HepG2 (cell line): ENCODE results near the gene CC2D1B. TPM values are rescaled to one million over a fixed set of nuclear protein-coding genes. Genes with fewer than 3 reads are reported as not detected.
A peak's percentile ranks its signal among the peaks of the same experiment; 100 is the strongest.

Experiments
- ATRX ChIP-seq: sonication (generic); formaldehyde crosslinking; IDR thresholded peaks from 2 replicates; pipeline ENCODE4 v1.4.0; 2020; ENCODE audit warnings: missing genetic modification reagents, borderline replicate concordance
- CBX5 ChIP-seq: sonication (generic); formaldehyde crosslinking; IDR thresholded peaks from 2 replicates; pipeline ENCODE4 v1.4.0; 2020; ENCODE audit warnings: missing genetic modification reagents, borderline replicate concordance
- HNRNPL ChIP-seq: fragments of 200-400 bp; formaldehyde crosslinking; IDR thresholded peaks from 2 replicates; pipeline ENCODE4 v1.6.1; 2017; ENCODE audit warnings: mild to moderate bottlenecking, low read depth, low read length
- KAT7 ChIP-seq: IDR thresholded peaks from 2 replicates; pipeline ENCODE4 v1.6.1; 2018; ENCODE audit warnings: borderline replicate concordance, missing compliant biosample characterization
- KMT2B ChIP-seq: IDR thresholded peaks from 2 replicates; pipeline ENCODE4 v1.6.1; 2016; ENCODE audit warnings: missing genetic modification reagents, missing compliant biosample characterization
- MXD4 ChIP-seq: IDR thresholded peaks from 2 replicates; pipeline ENCODE4 v1.6.1; 2016; ENCODE audit warnings: mild to moderate bottlenecking, missing biosample characterization, missing genetic modification reagents
- SOX13 ChIP-seq, 3 experiments: fragments of 450-650 bp in 1 of 3; sonication (generic) in 1 of 3; formaldehyde crosslinking in 1 of 3; IDR thresholded peaks in 2 of 3; conservative IDR thresholded peaks in 1 of 3; 2 replicates each; pipeline versions ENCODE4 v1.5.0 to v1.6.1; 2016 to 2020; ENCODE audit warnings: antibody characterized with exemption in 1 of 3, mild to moderate bottlenecking in 1 of 3, missing compliant biosample characterization in 1 of 3, missing genetic modification reagents in 1 of 3, moderate library complexity in 1 of 3
- TEAD3 ChIP-seq: optimal IDR thresholded peaks from 2 replicates; pipeline ENCODE3; 2016; ENCODE audit warnings: borderline replicate concordance
- TGIF2 ChIP-seq: IDR thresholded peaks from 2 replicates; pipeline ENCODE4 v1.6.1; 2016; ENCODE audit warnings: control low read depth, missing compliant biosample characterization
- THAP11 ChIP-seq: IDR thresholded peaks from 2 replicates; pipeline ENCODE4 v1.6.1; 2016; ENCODE audit warnings: missing biosample characterization, missing genetic modification reagents
- ZNF121 ChIP-seq: sonication (generic); formaldehyde crosslinking; IDR thresholded peaks from 2 replicates; pipeline ENCODE4 v1.5.0; 2020; ENCODE audit warnings: mild to moderate bottlenecking, missing genetic modification reagents
- ZNF205 ChIP-seq: IDR thresholded peaks from 2 replicates; pipeline ENCODE4 v1.6.1; 2018; ENCODE audit warnings: missing biosample characterization, missing genetic modification reagents
- ZNF33A ChIP-seq: sonication (generic); formaldehyde crosslinking; IDR thresholded peaks from 2 replicates; pipeline ENCODE4 v1.5.1; 2020; ENCODE audit warnings: missing genetic modification reagents, mild to moderate bottlenecking, moderate library complexity, borderline replicate concordance
- ZNF496 ChIP-seq: sonication (generic); formaldehyde crosslinking; IDR thresholded peaks from 2 replicates; pipeline ENCODE4 v1.8.1; 2023; ENCODE audit warnings: mild to moderate bottlenecking, moderate library complexity, missing genetic modification reagents; ENCODE audit not compliant: insufficient replicate concordance
- ZNF577 ChIP-seq: sonication (generic); formaldehyde crosslinking; IDR thresholded peaks from 2 replicates; pipeline ENCODE4 v1.4.0; 2020; ENCODE audit warnings: mild to moderate bottlenecking, low read depth, missing genetic modification reagents, borderline replicate concordance
- polyA plus RNA-seq, 8 experiments: library from polyadenylated mRNA; depleted of rRNA in 3 of 8; stranded (reverse) in 7 of 8; unstranded in 1 of 8; fragments of >200 nt; fragmentation: Illumina TruSeq in 4 of 8; extraction: Trizol in 4 of 8; gene quantifications; 2 replicates each; pipeline versions ENCODE4 v1.2.1 to v1.2.3, GENCODE V29; 2011 to 2016; ENCODE audit warnings: low read depth in 4 of 8, missing spikeins in 1 of 8, mixed read lengths in 1 of 8; ENCODE audit not compliant: insufficient read depth in 1 of 8
- total RNA-seq, 5 experiments: library from RNA; depleted of rRNA; stranded (reverse); fragments of >200 nt; fragmentation: Illumina TruSeq; extraction: Trizol; gene quantifications; 2 replicates each; pipeline ENCODE4 v1.2.3, GENCODE V29; 2016; ENCODE audit warnings: low read depth in 1 of 5
- TF ChIP-seq, protein P1 (sequence below): sonication (generic); formaldehyde crosslinking; IDR thresholded peaks from 2 replicates; pipeline ENCODE4 v1.5.0; 2020; ENCODE audit warnings: missing genetic modification reagents
- TF ChIP-seq, protein P2 (sequence below): sonication (generic); formaldehyde crosslinking; IDR thresholded peaks from 2 replicates; pipeline ENCODE4 v1.4.0; 2020; ENCODE audit warnings: missing genetic modification reagents, mild to moderate bottlenecking, borderline replicate concordance
- TF ChIP-seq, protein P3 (sequence below): sonication (generic); formaldehyde crosslinking; IDR thresholded peaks from 2 replicates; pipeline ENCODE4 v1.5.0; 2020; ENCODE audit warnings: mild to moderate bottlenecking, missing genetic modification reagents
- TF ChIP-seq, protein P4 (sequence below): sonication (generic); formaldehyde crosslinking; IDR thresholded peaks from 2 replicates; pipeline ENCODE4 v1.8.0; 2022; ENCODE audit warnings: mild to moderate bottlenecking, missing genetic modification reagents, moderate library complexity
- TF ChIP-seq, protein P5 (sequence below): sonication (generic); formaldehyde crosslinking; IDR thresholded peaks from 2 replicates; pipeline ENCODE4 v1.5.0; 2020; ENCODE audit warnings: mild to moderate bottlenecking, missing genetic modification reagents, moderate library complexity

The CC2D1B gene
- total and polyA plus RNA-seq, 2 of the 13 experiments (the other 11 are each of a cell fraction or from before 2014, with no cell fraction given), result 7.2 to 19.2 TPM

DNA sequence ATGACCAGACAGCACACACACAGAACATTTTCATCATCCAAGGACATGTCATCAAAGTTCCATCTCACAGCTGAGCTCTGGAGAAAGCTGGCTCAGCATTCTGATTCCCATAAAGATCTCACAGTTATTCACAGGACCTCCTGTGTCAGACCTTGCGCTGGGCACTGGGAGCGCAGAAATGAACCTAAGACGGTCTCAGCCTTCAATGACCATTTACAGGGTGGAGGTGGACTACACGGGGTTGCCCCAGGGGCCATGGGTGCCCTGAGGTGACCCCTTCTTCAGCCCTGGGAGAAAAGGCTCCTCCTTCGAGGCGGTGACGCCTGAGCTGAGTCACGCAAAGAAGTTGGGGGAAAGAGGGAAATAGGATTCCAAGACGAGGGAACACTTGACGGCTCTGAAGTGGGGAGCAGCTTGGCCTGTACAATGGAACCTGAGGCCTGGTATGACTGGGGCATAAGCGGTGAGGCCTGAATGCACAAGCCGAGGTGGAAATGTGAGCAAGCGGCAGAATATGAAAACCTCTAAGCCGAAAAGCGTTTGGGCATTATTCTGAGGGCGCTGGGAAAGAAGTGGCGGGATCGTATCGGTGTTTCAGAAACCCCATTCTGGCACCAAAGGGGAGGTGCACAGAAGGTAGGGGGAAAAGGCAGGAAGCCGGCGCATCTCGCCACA is 797 bp downstream of the CC2D1B start (continued):
- TF ChIP-seq, protein P1, sequence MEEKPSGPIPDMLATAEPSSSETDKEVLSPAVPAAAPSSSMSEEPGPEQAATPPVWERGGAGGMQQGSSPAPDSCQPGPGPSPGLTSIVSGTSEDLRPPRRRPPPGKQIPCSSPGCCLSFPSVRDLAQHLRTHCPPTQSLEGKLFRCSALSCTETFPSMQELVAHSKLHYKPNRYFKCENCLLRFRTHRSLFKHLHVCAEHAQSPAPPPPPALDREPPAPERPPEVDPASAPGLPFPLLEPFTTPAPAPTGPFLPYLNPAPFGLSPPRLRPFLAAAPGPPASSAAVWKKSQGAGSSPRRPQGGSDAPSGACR (CRISPR knock-in tag), result no peak
- TF ChIP-seq SOX13 (IDR thresholded peaks at IDR 0.05) (no peak), SOX13 (CRISPR knock-in tag; conservative IDR thresholded peaks at IDR 0.05 in 1 of 2, IDR thresholded peaks at IDR 0.05 in 1 of 2) (no peak), ZNF121 (CRISPR knock-in tag) (no peak), TGIF2 (CRISPR knock-in tag) (no peak), ATRX (CRISPR knock-in tag) (no peak), ZNF205 (CRISPR knock-in tag) (no peak), HNRNPL (no peak), ZNF496 (CRISPR knock-in tag) (no peak), CBX5 (CRISPR knock-in tag) (no peak), KAT7 (no peak), ZNF33A (CRISPR knock-in tag) (peak; percentile 60; the same call in 1 of the 2 replicates), THAP11 (CRISPR knock-in tag) (no peak), ZNF577 (CRISPR knock-in tag) (no peak), KMT2B (no peak), MXD4 (no peak), TEAD3 (CRISPR knock-in tag) (no peak)
- TF ChIP-seq, protein P2, sequence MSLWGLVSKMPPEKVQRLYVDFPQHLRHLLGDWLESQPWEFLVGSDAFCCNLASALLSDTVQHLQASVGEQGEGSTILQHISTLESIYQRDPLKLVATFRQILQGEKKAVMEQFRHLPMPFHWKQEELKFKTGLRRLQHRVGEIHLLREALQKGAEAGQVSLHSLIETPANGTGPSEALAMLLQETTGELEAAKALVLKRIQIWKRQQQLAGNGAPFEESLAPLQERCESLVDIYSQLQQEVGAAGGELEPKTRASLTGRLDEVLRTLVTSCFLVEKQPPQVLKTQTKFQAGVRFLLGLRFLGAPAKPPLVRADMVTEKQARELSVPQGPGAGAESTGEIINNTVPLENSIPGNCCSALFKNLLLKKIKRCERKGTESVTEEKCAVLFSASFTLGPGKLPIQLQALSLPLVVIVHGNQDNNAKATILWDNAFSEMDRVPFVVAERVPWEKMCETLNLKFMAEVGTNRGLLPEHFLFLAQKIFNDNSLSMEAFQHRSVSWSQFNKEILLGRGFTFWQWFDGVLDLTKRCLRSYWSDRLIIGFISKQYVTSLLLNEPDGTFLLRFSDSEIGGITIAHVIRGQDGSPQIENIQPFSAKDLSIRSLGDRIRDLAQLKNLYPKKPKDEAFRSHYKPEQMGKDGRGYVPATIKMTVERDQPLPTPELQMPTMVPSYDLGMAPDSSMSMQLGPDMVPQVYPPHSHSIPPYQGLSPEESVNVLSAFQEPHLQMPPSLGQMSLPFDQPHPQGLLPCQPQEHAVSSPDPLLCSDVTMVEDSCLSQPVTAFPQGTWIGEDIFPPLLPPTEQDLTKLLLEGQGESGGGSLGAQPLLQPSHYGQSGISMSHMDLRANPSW (CRISPR knock-in tag), result no peak; the same call in 1 of the 2 replicates
- TF ChIP-seq, protein P3, sequence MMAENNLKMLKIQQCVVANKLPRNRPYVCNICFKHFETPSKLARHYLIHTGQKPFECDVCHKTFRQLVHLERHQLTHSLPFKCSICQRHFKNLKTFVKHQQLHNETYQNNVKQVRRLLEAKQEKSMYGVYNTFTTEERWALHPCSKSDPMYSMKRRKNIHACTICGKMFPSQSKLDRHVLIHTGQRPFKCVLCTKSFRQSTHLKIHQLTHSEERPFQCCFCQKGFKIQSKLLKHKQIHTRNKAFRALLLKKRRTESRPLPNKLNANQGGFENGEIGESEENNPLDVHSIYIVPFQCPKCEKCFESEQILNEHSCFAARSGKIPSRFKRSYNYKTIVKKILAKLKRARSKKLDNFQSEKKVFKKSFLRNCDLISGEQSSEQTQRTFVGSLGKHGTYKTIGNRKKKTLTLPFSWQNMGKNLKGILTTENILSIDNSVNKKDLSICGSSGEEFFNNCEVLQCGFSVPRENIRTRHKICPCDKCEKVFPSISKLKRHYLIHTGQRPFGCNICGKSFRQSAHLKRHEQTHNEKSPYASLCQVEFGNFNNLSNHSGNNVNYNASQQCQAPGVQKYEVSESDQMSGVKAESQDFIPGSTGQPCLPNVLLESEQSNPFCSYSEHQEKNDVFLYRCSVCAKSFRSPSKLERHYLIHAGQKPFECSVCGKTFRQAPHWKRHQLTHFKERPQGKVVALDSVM, result no peak
- TF ChIP-seq, protein P4, sequence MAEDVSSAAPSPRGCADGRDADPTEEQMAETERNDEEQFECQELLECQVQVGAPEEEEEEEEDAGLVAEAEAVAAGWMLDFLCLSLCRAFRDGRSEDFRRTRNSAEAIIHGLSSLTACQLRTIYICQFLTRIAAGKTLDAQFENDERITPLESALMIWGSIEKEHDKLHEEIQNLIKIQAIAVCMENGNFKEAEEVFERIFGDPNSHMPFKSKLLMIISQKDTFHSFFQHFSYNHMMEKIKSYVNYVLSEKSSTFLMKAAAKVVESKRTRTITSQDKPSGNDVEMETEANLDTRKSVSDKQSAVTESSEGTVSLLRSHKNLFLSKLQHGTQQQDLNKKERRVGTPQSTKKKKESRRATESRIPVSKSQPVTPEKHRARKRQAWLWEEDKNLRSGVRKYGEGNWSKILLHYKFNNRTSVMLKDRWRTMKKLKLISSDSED (CRISPR knock-in tag), result no peak
- TF ChIP-seq, protein P5, sequence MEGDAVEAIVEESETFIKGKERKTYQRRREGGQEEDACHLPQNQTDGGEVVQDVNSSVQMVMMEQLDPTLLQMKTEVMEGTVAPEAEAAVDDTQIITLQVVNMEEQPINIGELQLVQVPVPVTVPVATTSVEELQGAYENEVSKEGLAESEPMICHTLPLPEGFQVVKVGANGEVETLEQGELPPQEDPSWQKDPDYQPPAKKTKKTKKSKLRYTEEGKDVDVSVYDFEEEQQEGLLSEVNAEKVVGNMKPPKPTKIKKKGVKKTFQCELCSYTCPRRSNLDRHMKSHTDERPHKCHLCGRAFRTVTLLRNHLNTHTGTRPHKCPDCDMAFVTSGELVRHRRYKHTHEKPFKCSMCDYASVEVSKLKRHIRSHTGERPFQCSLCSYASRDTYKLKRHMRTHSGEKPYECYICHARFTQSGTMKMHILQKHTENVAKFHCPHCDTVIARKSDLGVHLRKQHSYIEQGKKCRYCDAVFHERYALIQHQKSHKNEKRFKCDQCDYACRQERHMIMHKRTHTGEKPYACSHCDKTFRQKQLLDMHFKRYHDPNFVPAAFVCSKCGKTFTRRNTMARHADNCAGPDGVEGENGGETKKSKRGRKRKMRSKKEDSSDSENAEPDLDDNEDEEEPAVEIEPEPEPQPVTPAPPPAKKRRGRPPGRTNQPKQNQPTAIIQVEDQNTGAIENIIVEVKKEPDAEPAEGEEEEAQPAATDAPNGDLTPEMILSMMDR (CRISPR knock-in tag), result no peak
